HG02623 (cell line): Measurements from ENCODE around the gene THUMPD1.
"Not testable (repeated sequence)": the region's sequence is repeated elsewhere in the genome, so short reads cannot be mapped to it uniquely, and the experiment has no call there.

Source experiments
- ATAC-seq: cut with Tn5 transposase; IDR thresholded peaks from one replicate; pipeline ENCODE4 v1.9.1; 2021; ENCODE audit warnings: moderate library complexity; ENCODE audit not compliant: unreplicated experiment

The THUMPD1 gene

DNA sequence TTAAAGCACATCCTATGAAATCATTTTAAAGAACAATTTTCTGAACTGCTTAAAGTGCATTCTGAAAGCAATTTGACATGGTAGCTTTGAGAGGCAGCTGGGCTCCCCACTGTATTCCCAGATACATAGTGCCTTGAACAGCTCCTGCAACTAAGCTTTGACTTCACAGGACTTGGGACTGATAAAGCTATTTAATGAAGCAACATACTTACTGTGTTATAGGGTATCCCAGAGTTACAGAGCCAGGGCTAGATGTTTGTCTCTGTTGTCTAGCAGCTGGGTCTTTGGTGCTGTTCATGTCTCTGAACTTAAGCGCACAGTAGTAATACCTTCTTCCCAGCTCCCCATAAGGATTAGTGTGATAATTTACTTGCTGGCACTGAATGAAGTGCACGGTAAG lies 45.0 kb downstream of the THUMPD1 start:
- ATAC-seq, result no peak

DNA sequence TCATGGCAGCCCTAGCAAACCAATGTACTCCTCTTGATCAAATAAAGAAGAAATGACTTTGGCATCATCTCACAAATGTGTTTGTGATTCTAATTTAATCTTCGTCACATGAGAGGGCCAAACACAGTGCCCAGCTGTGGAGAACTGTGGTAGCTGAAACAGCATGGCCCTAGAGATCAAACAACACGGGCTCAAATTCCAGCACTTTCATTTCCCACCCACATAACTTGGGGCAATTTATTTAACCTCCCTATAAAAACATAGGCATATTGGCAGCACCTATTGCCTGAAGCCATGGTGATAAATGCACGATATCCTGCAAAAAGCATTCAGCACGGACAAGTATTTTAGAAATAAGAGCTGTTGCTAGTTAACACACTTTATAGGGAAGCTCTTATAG lies 46.6 kb downstream of the THUMPD1 start:
- ATAC-seq, result no peak

DNA sequence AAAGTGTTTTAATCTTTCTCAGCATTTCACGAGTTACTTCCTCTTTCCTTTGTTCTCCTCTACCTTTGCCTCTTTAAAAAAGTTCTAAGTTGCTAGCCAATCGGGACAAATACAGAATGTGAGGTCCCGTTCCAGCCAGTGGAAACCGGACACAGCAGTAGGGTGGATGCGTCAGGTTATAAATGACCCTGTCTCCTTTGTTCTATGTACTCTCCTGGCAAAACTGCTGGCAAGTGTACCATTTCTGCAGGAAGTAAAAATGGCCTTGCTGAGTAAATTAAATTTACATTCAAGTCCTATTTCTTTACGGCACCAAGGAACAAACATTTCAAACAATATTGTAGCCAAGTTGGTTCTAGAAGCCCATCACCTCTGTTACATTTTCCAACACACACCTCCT lies 47.5 kb downstream of the THUMPD1 start:
- ATAC-seq, result not testable (repeated sequence)

DNA sequence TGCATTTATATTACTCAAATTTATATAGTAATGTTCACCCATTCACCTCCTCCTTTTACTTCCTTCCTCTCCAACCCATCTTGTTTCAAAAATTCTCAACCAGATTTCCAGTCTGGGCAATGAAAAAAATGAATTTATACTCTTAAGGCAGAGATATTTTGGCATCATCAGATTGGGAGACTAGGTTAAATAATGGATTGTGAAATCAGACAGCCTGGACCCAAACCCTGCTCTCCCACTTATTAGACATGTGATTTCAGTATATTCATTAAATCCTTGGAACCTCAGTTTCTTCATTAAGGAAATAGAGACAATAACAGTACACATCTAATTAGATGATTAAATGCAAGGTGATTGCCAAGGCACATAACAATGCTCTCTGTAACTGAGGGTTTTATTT lies 52.0 kb downstream of the THUMPD1 start:
- ATAC-seq, result no peak

DNA sequence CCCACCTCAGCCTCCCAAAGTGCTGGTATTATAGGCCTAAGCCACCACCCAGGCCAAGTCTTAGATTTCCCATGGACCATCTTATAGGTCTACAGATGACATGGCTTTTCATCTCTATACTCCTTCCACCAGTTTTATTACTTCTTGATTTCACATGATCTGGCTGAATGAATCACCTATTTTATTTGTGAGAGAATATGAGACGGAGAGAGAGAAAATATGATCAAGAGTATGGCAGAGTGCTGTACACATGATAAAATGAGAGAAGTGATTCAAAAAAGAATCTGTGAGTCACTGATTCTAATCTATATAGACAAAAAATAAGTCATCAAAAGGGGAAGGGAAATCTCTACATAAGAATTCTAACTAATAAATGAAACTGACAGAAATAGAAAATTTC lies 57.8 kb downstream of the THUMPD1 start:
- ATAC-seq, result no peak
